ENCODE results near the gene NOCT.
A peak's percentile ranks its signal among the peaks of the same experiment; 100 is the strongest.

Gene NOCT

GRCh38 chr4:139084804-139085093 lies 69.2 kb downstream of the NOCT start:
- Histone ChIP-seq H3K4me1 (ENCODE audit: insufficient read depth, low read length) (peaks cover 5% of the 10 kb centered on the region; the same call in 1 of the 2 replicates), H3K4me3 (ENCODE audit: low read length) (peak overlapping the region; percentile 92), H3K27ac (ENCODE audit: low read length) (peak overlapping the region; percentile 34), H3K27me3 (ENCODE audit: insufficient read depth, low read length) (no peaks in the 10 kb centered on the region), H3K9me3 (ENCODE audit: insufficient read depth, low read depth, low read length) (no peaks in the 10 kb centered on the region), H3K36me3 (ENCODE audit: insufficient read depth, low read depth, low read length) (no peaks in the 10 kb centered on the region), H3K9ac (ENCODE audit: low read depth, low read length) (peak overlapping the region; percentile 88; the same call in 1 of the 2 replicates)

GRCh38 chr4:139085141-139085540 lies 69.6 kb downstream of the NOCT start:
- no peaks in the 10 kb centered on the region for H3K27me3 ChIP-seq (ENCODE audit: insufficient read depth, low read length)
- H3K9ac ChIP-seq (ENCODE audit: low read depth, low read length) = peak overlapping the region; percentile 88; the same call in 1 of the 2 replicates
- peak overlapping the region; percentile 92 for H3K4me3 ChIP-seq (ENCODE audit: low read length)
- H3K4me1 ChIP-seq (ENCODE audit: insufficient read depth, low read length) = peaks cover 5% of the 10 kb centered on the region; the same call in 1 of the 2 replicates
- H3K27ac ChIP-seq (ENCODE audit: low read length) = no peak overlapping the region
- no peaks in the 10 kb centered on the region for H3K9me3 ChIP-seq (ENCODE audit: insufficient read depth, low read depth, low read length)
- H3K36me3 ChIP-seq (ENCODE audit: insufficient read depth, low read depth, low read length) = no peaks in the 10 kb centered on the region

GRCh38 chr4:139092271-139092670 lies 76.7 kb downstream of the NOCT start:
- Histone ChIP-seq H3K4me3 (ENCODE audit: low read length) (no peak overlapping the region), H3K36me3 (ENCODE audit: insufficient read depth, low read depth, low read length) (no peaks in the 10 kb centered on the region), H3K9ac (ENCODE audit: low read depth, low read length) (no peak overlapping the region), H3K27ac (ENCODE audit: low read length) (no peak overlapping the region), H3K27me3 (ENCODE audit: insufficient read depth, low read length) (no peaks in the 10 kb centered on the region), H3K4me1 (ENCODE audit: insufficient read depth, low read length) (no peaks in the 10 kb centered on the region), H3K9me3 (ENCODE audit: insufficient read depth, low read depth, low read length) (no peaks in the 10 kb centered on the region)
